Type B pancreatic cell (in vitro differentiated cells): ENCODE data around the gene RAP1B. TPM values are rescaled to one million over a fixed set of nuclear protein-coding genes. Genes with fewer than 3 reads are reported as not detected.
A peak's percentile ranks its signal among the peaks of the same experiment; 100 is the strongest.

Experiments used
- DNase-seq: peaks from one replicate; pipeline ENCODE4 v3.0.0; 2021; ENCODE audit warnings: mixed read lengths; ENCODE audit not compliant: unreplicated experiment; ENCODE audit errors: extremely low spot score
- H3K27ac Mint-ChIP-seq: 2 replicates; pipeline ENCODE4 v1.8.0; 2021; ENCODE audit warnings: mild to moderate bottlenecking, mixed read lengths
- H3K27me3 Mint-ChIP-seq: 2 replicates; pipeline ENCODE4 v1.8.0; 2021; ENCODE audit warnings: mixed read lengths
- H3K36me3 Mint-ChIP-seq: 2 replicates; pipeline ENCODE4 v1.8.0; 2021; ENCODE audit warnings: mixed read lengths
- H3K4me1 Mint-ChIP-seq: one replicate; pipeline ENCODE4 v1.8.0; 2021; ENCODE audit warnings: mixed read lengths; ENCODE audit not compliant: unreplicated experiment
- H3K4me3 Mint-ChIP-seq: 2 replicates; pipeline ENCODE4 v1.8.0; 2021; ENCODE audit warnings: mild to moderate bottlenecking, mixed read lengths
- H3K9me3 Mint-ChIP-seq: 2 replicates; pipeline ENCODE4 v1.8.0; 2021; ENCODE audit warnings: mixed read lengths
- total RNA-seq: library from RNA; stranded (reverse); gene quantifications from 2 replicates; pipeline ENCODE4 v1.2.1, GENCODE V29; 2021; ENCODE audit warnings: low replicate concordance
- TF ChIP-seq, protein P1 (sequence below): fragments of 200-600 bp; sonication (generic); conservative IDR thresholded peaks from 2 replicates; pipeline ENCODE4 v1.5.0; 2021; ENCODE audit warnings: antibody characterized with exemption, mild to moderate bottlenecking

Gene RAP1B
- total RNA-seq, 1 donor from 2014 or later, result 110 TPM

DNA sequence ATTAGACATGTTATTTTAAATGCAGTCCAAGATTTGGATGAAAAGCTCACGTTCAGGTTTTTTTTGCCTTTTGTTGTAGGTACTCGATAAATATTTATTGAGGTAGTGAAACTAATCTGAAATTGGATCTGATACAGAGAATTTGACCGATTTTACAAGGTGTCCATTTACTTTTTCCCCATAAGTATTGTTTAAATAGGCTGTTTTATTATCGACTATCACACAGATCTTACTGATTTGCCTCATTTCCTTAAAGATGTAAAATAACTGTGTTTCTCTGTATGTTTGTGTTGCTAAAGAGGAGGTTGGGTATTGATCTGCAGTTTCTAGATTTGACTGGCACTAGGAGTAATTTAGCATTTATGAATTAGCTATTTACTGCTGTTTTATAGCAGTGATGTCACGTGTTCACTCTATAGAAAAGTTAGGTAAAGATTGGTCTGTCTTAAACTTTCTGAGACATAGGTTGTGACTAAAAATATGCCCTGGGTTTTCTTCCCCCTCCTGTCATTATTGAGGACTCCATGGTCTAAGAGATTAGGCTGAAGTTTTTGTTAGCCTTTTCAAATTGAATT is 3.5 kb downstream of the RAP1B start:
- DNase-seq, result no peak
- peak overlapping the region; percentile 72 for H3K4me3 Mint-ChIP-seq
- H3K36me3 Mint-ChIP-seq, result peaks cover 20% of the 10 kb centered on the region
- peak overlapping the region; percentile 47 for H3K27ac Mint-ChIP-seq
- H3K4me1 Mint-ChIP-seq, result peaks cover 53% of the 10 kb centered on the region
- H3K9me3 Mint-ChIP-seq, result no peaks in the 10 kb centered on the region
- no peaks in the 10 kb centered on the region for H3K27me3 Mint-ChIP-seq
- TF ChIP-seq, protein P1, sequence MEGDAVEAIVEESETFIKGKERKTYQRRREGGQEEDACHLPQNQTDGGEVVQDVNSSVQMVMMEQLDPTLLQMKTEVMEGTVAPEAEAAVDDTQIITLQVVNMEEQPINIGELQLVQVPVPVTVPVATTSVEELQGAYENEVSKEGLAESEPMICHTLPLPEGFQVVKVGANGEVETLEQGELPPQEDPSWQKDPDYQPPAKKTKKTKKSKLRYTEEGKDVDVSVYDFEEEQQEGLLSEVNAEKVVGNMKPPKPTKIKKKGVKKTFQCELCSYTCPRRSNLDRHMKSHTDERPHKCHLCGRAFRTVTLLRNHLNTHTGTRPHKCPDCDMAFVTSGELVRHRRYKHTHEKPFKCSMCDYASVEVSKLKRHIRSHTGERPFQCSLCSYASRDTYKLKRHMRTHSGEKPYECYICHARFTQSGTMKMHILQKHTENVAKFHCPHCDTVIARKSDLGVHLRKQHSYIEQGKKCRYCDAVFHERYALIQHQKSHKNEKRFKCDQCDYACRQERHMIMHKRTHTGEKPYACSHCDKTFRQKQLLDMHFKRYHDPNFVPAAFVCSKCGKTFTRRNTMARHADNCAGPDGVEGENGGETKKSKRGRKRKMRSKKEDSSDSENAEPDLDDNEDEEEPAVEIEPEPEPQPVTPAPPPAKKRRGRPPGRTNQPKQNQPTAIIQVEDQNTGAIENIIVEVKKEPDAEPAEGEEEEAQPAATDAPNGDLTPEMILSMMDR, result no peak

DNA sequence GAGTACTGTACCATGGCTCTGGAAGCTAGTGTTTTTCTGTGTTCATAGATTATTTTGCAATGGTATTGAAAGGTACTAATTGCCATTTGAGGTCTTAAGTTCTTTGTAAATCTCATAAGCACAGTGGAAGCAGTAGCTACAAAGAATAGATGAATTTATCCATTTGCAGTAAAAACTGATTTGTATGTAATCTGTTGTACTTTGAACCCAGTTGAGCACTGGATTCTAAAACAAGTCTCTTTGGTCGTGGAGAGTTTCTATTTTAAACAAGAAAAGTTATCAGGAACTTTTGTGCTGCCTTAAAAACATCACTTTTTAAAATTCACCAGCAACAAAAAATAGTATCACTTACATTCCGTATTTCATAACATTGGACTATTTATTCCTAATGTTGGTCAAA is 4.1 kb downstream of the RAP1B start:
- TF ChIP-seq, protein P1, result no peak
- Mint-ChIP-seq H3K4me3 (peak overlapping the region; percentile 72), H3K27me3 (no peaks in the 10 kb centered on the region), H3K4me1 (peaks cover 51% of the 10 kb centered on the region), H3K27ac (peak overlapping the region; percentile 47), H3K36me3 (peaks cover 20% of the 10 kb centered on the region), H3K9me3 (no peaks in the 10 kb centered on the region)
- no peak for DNase-seq

DNA sequence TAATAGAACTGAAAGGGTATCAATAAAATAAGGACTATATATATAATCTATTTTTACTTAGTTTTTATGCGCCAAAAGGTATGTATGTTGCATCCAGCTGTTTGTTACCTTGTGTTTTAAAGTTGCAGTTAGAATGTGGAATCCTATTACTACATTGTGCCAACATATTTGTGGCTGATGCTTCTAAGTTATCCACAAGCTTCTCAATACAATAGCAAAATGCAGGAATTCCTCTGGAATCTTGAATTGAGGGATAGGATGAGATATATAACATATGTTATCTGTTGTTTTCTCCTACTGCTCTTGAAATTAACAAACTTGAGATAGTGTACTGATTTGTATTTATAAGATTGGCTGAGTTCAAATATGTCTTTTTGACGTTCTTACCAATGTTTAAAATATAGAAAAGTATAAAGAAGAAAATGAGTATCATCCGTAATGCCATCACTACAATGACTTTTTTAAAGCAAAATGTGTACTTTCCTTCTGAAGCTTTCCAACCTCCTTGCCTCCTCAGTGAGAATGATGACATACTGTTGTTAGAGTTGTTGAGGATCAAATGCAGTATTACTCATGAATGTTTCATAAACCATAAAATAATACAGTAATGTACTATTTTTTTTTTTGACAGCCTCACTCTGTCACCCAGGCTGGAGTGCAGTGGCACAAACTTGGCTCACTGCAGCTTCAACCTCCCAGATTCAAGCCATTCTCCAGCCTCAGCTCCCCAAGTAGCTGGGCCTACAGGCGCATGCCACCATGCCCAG is 6.6 kb downstream of the RAP1B start:
- TF ChIP-seq, protein P1, result no peak
- peaks cover 57% of the 10 kb centered on the region for H3K4me1 Mint-ChIP-seq
- H3K9me3 Mint-ChIP-seq, result no peaks in the 10 kb centered on the region
- H3K27ac Mint-ChIP-seq, result no peak overlapping the region
- peaks cover 31% of the 10 kb centered on the region for H3K36me3 Mint-ChIP-seq
- no peak for DNase-seq
- H3K27me3 Mint-ChIP-seq, result no peaks in the 10 kb centered on the region
- H3K4me3 Mint-ChIP-seq, result peak overlapping the region; percentile 17

DNA sequence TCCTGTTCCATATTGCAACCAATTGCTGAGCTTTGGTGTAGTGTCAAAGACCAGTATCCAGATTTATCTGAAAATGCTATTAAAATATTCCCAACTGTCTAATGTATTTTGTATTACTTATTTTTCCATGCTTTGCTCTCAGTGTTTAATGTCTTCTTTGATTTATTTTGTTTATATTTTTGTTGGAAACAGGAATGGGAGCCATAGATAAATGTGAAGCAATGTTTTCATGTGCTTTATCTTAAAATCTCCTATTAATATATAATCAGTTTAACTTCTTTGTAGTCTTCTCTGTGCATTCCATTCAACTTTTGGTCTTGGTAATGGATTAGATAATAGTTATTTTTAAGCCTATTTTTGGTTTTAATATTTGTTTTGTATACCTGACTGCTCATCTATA is 8.8 kb downstream of the RAP1B start:
- TF ChIP-seq, protein P1, result no peak
- no peak overlapping the region for H3K4me3 Mint-ChIP-seq
- H3K36me3 Mint-ChIP-seq, result peaks cover 27% of the 10 kb centered on the region
- H3K4me1 Mint-ChIP-seq, result peaks cover 41% of the 10 kb centered on the region
- no peaks in the 10 kb centered on the region for H3K27me3 Mint-ChIP-seq
- no peak for DNase-seq
- H3K9me3 Mint-ChIP-seq, result no peaks in the 10 kb centered on the region
- no peak overlapping the region for H3K27ac Mint-ChIP-seq

DNA sequence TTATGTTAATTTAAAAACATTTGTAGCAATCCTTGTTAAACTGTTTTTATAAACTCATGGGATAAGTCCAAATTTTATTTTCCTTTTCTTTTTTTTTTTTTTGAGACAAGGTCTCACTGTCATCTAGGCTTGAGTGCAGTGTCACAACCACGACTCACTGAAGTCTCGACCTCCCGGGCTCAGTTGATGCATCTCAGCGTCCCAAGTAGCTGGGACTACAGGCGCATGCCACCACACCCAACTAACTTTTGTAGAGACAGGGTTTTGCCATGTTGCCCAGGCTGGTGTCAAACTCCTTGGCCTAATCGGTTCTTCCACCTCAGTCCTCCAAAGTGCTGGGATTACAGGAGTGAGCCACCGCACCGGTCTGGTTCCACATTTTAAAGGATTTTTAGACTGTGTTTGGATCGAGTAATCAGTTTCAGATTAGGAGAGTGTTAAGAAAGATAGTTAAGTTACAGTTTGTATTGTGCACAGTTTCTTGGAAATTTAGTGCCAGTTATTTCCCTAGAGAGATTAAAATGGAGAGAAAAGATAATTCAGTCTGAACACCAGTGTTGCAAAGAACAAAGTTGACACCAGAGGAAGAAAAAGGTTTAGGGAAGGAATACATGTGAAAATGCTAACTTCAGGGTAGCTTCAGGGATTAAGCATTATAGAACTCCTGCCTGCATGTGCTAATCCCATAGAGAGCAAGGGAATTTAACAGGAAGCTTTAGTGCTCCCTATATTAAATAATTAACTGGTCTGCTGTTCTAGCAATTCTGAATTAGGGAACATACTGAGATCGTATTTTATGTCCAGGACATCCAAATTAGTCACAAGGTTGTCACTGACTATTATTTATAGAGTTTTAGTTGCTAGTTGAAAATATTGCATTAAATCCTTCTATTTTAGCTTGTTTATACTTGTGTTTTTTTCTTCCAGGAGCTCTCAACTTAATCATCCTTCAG is 10.1 kb downstream of the RAP1B start:
- Mint-ChIP-seq H3K27ac (no peak overlapping the region), H3K4me1 (peaks cover 29% of the 10 kb centered on the region), H3K9me3 (no peaks in the 10 kb centered on the region), H3K27me3 (no peaks in the 10 kb centered on the region), H3K4me3 (no peak overlapping the region), H3K36me3 (peaks cover 27% of the 10 kb centered on the region)
- no peak for DNase-seq
- TF ChIP-seq, protein P1, result no peak
